CD4-positive, alpha-beta T cell treated with Interleukin-4 for 4 hours (primary cell): Measurements from ENCODE around the gene TP53TG5.

Experiments used
- DNase-seq: peaks from one replicate; pipeline ENCODE4 v3.0.0-alpha.2; 2020

The TP53TG5 gene

DNA sequence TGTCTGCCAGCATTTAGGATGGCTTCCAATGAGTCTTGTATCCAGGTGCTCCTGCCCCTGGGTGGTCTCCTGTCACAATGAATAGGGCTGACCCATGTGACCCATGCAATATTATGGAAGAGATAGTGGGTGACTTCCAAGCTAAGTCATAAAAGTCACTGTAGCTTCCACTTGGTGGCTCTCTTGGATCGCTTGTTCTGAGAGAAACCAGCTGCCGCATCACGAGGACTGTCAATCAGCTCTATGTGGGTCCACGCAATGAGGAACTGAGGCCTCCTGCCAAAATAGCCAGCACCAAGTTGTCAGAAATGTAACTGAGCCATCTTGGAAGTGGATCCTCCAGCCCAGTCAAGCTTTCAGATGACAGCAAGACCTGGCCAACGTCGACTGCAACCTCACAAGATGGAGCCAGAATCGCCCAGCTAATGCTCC, 55.2 kb downstream of the TP53TG5 start:
- peak; percentile 16 for DNase-seq
